HEK293 (cell line): ENCODE results near the gene ARGLU1.

Source experiments
- EGR2 ChIP-seq: fragments of 450-650 bp; formaldehyde crosslinking; IDR thresholded peaks from 2 replicates; pipeline ENCODE4 v1.5.1; 2016; ENCODE audit warnings: low read depth, missing biosample characterization, missing genetic modification characterization
- GFI1B ChIP-seq: fragments of 450-650 bp; formaldehyde crosslinking; IDR thresholded peaks from 2 replicates; pipeline ENCODE4 v1.5.1; 2016; ENCODE audit warnings: missing biosample characterization, missing genetic modification characterization
- RBAK ChIP-seq: fragments of 450-650 bp; formaldehyde crosslinking; IDR thresholded peaks from 2 replicates; pipeline ENCODE4 v1.5.1; 2016; ENCODE audit warnings: missing biosample characterization, missing genetic modification characterization
- ZBTB17 ChIP-seq: fragments of 450-650 bp; formaldehyde crosslinking; IDR thresholded peaks from 2 replicates; pipeline ENCODE4 v1.5.1; 2016; ENCODE audit warnings: missing biosample characterization, missing genetic modification characterization
- ZFP3 ChIP-seq: fragments of 450-650 bp; formaldehyde crosslinking; IDR thresholded peaks from 2 replicates; pipeline ENCODE4 v1.5.1; 2016; ENCODE audit warnings: low read depth, missing biosample characterization, missing genetic modification characterization
- ZFP37 ChIP-seq: fragments of 450-650 bp; formaldehyde crosslinking; IDR thresholded peaks from 2 replicates; pipeline ENCODE4 v1.5.1; 2016; ENCODE audit warnings: missing biosample characterization, missing genetic modification characterization
- ZNF112 ChIP-seq: fragments of 450-650 bp; formaldehyde crosslinking; IDR thresholded peaks from 2 replicates; pipeline ENCODE4 v1.5.0; 2017; ENCODE audit warnings: missing biosample characterization, missing genetic modification characterization
- ZNF114 ChIP-seq: fragments of 450-650 bp; formaldehyde crosslinking; IDR thresholded peaks from 2 replicates; pipeline ENCODE4 v1.5.0; 2017; ENCODE audit warnings: missing biosample characterization, missing genetic modification characterization
- ZNF202 ChIP-seq: fragments of 450-650 bp; formaldehyde crosslinking; IDR thresholded peaks from 2 replicates; pipeline ENCODE4 v1.5.1; 2016; ENCODE audit warnings: missing biosample characterization, missing genetic modification characterization, borderline replicate concordance
- ZNF600 ChIP-seq: fragments of 450-650 bp; formaldehyde crosslinking; IDR thresholded peaks from 2 replicates; pipeline ENCODE4 v1.5.1; 2016; ENCODE audit warnings: missing biosample characterization, missing genetic modification characterization
- ZNF610 ChIP-seq: fragments of 450-650 bp; formaldehyde crosslinking; IDR thresholded peaks from 2 replicates; pipeline ENCODE4 v1.5.1; 2016; ENCODE audit warnings: missing biosample characterization, missing genetic modification characterization, borderline replicate concordance
- TF ChIP-seq, protein P1 (sequence below): fragments of 450-650 bp; formaldehyde crosslinking; conservative IDR thresholded peaks from 2 replicates; pipeline ENCODE4 v1.5.1; 2016; ENCODE audit warnings: low read depth, missing biosample characterization, missing genetic modification characterization
- TF ChIP-seq, protein P2 (sequence below): fragments of 450-650 bp; formaldehyde crosslinking; IDR thresholded peaks from 2 replicates; pipeline ENCODE4 v1.5.1; 2016; ENCODE audit warnings: missing biosample characterization, missing genetic modification characterization
- TF ChIP-seq, protein P3 (sequence below): fragments of 450-650 bp; formaldehyde crosslinking; conservative IDR thresholded peaks from 2 replicates; pipeline ENCODE4 v1.5.1; 2016; ENCODE audit warnings: low read depth, missing biosample characterization, missing genetic modification characterization
- TF ChIP-seq, protein P4 (sequence below): IDR thresholded peaks from 2 replicates; pipeline ENCODE4 v1.6.1; 2011; ENCODE audit warnings: mild to moderate bottlenecking, low read depth, low read length, borderline replicate concordance
- TF ChIP-seq, protein P5 (sequence below): fragments of 450-650 bp; formaldehyde crosslinking; IDR thresholded peaks from 2 replicates; pipeline ENCODE4 v1.5.1; 2016; ENCODE audit warnings: missing biosample characterization, missing genetic modification characterization
- TF ChIP-seq, protein P6 (sequence below): sonication (generic); formaldehyde crosslinking; IDR thresholded peaks from 2 replicates; pipeline ENCODE4 v1.8.1; 2022; ENCODE audit warnings: mild to moderate bottlenecking, moderate library complexity, missing genetic modification reagents
- TF ChIP-seq, protein P7 (sequence below): fragments of 450-650 bp; formaldehyde crosslinking; IDR thresholded peaks from 2 replicates; pipeline ENCODE4 v1.5.1; 2016; ENCODE audit warnings: missing biosample characterization, missing genetic modification characterization

ARGLU1 gene

DNA sequence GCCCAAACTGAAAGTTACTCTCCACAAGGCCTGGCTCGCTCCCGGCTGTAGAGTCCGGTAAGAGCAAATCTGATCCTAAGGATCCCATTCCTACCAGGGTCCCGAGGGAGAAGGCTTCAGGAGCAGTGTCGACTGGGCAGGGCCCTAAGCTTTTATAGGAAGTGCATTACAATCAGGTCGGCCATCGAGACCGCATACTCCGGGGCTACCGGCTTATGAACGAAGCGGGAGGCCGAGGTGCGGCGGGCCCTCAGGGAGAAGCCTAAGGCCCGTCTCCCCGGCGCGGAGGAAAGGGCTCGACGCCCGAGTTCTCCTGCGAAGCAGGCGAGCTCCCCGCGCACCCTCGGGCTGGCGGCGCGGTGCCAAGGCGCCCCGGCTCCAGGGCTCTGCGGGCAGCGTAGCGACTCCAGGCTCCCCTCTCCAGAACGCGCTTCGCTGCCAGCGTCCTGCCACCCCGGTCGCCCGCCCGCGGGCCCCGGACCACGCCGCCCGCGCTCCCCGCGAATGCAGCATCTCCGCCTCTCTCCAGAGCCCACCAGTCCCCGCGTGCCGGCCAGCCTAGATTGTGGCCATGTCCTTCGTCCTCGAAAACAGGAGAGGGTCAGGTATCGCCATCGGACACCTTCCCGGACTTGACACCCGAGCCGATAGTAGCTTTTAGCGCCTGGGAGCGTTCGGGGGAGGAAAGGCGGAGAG lies 33.8 kb downstream of the ARGLU1 start (continued):
- TF ChIP-seq EGR2 (tag by site-specific recombination) (0 out of 2 replicates have a peak, but pooled peaks have one; percentile 33), ZNF600 (peak; percentile 67), RBAK (no peak), ZFP3 (tag by site-specific recombination) (no peak), GFI1B (no peak), ZFP37 (tag by site-specific recombination) (0 out of 2 replicates have a peak, but pooled peaks have one; percentile 39), ZNF112 (tag by site-specific recombination) (no peak), ZBTB17 (0 out of 2 replicates have a peak, but pooled peaks have one; percentile 54), ZNF610 (tag by site-specific recombination) (no peak), ZNF114 (tag by site-specific recombination) (no peak), ZNF202 (tag by site-specific recombination) (no peak)
- TF ChIP-seq, protein P1, sequence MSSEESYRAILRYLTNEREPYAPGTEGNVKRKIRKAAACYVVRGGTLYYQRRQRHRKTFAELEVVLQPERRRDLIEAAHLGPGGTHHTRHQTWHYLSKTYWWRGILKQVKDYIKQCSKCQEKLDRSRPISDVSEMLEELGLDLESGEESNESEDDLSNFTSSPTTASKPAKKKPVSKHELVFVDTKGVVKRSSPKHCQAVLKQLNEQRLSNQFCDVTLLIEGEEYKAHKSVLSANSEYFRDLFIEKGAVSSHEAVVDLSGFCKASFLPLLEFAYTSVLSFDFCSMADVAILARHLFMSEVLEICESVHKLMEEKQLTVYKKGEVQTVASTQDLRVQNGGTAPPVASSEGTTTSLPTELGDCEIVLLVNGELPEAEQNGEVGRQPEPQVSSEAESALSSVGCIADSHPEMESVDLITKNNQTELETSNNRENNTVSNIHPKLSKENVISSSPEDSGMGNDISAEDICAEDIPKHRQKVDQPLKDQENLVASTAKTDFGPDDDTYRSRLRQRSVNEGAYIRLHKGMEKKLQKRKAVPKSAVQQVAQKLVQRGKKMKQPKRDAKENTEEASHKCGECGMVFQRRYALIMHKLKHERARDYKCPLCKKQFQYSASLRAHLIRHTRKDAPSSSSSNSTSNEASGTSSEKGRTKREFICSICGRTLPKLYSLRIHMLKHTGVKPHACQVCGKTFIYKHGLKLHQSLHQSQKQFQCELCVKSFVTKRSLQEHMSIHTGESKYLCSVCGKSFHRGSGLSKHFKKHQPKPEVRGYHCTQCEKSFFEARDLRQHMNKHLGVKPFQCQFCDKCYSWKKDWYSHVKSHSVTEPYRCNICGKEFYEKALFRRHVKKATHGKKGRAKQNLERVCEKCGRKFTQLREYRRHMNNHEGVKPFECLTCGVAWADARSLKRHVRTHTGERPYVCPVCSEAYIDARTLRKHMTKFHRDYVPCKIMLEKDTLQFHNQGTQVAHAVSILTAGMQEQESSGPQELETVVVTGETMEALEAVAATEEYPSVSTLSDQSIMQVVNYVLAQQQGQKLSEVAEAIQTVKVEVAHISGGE (tag by site-specific recombination), result no peak
- TF ChIP-seq, protein P2, sequence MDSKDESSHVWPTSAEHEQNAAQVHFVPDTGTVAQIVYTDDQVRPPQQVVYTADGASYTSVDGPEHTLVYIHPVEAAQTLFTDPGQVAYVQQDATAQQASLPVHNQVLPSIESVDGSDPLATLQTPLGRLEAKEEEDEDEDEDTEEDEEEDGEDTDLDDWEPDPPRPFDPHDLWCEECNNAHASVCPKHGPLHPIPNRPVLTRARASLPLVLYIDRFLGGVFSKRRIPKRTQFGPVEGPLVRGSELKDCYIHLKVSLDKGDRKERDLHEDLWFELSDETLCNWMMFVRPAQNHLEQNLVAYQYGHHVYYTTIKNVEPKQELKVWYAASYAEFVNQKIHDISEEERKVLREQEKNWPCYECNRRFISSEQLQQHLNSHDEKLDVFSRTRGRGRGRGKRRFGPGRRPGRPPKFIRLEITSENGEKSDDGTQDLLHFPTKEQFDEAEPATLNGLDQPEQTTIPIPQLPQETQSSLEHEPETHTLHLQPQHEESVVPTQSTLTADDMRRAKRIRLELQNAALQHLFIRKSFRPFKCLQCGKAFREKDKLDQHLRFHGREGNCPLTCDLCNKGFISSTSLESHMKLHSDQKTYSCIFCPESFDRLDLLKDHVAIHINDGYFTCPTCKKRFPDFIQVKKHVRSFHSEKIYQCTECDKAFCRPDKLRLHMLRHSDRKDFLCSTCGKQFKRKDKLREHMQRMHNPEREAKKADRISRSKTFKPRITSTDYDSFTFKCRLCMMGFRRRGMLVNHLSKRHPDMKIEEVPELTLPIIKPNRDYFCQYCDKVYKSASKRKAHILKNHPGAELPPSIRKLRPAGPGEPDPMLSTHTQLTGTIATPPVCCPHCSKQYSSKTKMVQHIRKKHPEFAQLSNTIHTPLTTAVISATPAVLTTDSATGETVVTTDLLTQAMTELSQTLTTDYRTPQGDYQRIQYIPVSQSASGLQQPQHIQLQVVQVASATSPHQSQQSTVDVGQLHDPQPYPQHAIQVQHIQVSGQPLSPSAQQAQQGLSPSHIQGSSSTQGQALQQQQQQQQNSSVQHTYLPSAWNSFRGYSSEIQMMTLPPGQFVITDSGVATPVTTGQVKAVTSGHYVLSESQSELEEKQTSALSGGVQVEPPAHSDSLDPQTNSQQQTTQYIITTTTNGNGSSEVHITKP (tag by site-specific recombination), result no peak
- TF ChIP-seq, protein P3, sequence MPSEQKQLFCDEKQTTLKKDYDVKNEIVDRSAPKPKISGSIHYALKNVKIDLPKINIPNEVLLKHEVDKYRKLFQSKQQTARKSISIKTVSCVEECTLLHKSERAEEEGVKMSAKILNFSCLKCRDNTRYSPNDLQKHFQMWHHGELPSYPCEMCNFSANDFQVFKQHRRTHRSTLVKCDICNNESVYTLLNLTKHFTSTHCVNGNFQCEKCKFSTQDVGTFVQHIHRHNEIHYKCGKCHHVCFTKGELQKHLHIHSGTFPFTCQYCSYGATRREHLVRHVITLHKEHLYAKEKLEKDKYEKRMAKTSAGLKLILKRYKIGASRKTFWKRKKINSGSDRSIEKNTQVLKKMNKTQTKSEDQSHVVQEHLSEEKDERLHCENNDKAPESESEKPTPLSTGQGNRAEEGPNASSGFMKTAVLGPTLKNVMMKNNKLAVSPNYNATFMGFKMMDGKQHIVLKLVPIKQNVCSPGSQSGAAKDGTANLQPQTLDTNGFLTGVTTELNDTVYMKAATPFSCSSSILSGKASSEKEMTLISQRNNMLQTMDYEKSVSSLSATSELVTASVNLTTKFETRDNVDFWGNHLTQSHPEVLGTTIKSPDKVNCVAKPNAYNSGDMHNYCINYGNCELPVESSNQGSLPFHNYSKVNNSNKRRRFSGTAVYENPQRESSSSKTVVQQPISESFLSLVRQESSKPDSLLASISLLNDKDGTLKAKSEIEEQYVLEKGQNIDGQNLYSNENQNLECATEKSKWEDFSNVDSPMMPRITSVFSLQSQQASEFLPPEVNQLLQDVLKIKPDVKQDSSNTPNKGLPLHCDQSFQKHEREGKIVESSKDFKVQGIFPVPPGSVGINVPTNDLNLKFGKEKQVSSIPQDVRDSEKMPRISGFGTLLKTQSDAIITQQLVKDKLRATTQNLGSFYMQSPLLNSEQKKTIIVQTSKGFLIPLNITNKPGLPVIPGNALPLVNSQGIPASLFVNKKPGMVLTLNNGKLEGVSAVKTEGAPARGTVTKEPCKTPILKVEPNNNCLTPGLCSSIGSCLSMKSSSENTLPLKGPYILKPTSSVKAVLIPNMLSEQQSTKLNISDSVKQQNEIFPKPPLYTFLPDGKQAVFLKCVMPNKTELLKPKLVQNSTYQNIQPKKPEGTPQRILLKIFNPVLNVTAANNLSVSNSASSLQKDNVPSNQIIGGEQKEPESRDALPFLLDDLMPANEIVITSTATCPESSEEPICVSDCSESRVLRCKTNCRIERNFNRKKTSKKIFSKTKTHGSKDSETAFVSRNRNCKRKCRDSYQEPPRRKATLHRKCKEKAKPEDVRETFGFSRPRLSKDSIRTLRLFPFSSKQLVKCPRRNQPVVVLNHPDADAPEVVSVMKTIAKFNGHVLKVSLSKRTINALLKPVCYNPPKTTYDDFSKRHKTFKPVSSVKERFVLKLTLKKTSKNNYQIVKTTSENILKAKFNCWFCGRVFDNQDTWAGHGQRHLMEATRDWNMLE (tag by site-specific recombination), result no peak
- TF ChIP-seq, protein P4, sequence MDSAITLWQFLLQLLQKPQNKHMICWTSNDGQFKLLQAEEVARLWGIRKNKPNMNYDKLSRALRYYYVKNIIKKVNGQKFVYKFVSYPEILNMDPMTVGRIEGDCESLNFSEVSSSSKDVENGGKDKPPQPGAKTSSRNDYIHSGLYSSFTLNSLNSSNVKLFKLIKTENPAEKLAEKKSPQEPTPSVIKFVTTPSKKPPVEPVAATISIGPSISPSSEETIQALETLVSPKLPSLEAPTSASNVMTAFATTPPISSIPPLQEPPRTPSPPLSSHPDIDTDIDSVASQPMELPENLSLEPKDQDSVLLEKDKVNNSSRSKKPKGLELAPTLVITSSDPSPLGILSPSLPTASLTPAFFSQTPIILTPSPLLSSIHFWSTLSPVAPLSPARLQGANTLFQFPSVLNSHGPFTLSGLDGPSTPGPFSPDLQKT, result no peak
- TF ChIP-seq, protein P5, sequence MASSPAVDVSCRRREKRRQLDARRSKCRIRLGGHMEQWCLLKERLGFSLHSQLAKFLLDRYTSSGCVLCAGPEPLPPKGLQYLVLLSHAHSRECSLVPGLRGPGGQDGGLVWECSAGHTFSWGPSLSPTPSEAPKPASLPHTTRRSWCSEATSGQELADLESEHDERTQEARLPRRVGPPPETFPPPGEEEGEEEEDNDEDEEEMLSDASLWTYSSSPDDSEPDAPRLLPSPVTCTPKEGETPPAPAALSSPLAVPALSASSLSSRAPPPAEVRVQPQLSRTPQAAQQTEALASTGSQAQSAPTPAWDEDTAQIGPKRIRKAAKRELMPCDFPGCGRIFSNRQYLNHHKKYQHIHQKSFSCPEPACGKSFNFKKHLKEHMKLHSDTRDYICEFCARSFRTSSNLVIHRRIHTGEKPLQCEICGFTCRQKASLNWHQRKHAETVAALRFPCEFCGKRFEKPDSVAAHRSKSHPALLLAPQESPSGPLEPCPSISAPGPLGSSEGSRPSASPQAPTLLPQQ (tag by site-specific recombination), result peak; percentile 16; the same call in 1 of the 2 replicates
- TF ChIP-seq, protein P6, sequence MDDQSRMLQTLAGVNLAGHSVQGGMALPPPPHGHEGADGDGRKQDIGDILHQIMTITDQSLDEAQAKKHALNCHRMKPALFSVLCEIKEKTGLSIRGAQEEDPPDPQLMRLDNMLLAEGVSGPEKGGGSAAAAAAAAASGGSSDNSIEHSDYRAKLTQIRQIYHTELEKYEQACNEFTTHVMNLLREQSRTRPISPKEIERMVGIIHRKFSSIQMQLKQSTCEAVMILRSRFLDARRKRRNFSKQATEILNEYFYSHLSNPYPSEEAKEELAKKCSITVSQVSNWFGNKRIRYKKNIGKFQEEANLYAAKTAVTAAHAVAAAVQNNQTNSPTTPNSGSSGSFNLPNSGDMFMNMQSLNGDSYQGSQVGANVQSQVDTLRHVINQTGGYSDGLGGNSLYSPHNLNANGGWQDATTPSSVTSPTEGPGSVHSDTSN, result no peak
- TF ChIP-seq, protein P7, sequence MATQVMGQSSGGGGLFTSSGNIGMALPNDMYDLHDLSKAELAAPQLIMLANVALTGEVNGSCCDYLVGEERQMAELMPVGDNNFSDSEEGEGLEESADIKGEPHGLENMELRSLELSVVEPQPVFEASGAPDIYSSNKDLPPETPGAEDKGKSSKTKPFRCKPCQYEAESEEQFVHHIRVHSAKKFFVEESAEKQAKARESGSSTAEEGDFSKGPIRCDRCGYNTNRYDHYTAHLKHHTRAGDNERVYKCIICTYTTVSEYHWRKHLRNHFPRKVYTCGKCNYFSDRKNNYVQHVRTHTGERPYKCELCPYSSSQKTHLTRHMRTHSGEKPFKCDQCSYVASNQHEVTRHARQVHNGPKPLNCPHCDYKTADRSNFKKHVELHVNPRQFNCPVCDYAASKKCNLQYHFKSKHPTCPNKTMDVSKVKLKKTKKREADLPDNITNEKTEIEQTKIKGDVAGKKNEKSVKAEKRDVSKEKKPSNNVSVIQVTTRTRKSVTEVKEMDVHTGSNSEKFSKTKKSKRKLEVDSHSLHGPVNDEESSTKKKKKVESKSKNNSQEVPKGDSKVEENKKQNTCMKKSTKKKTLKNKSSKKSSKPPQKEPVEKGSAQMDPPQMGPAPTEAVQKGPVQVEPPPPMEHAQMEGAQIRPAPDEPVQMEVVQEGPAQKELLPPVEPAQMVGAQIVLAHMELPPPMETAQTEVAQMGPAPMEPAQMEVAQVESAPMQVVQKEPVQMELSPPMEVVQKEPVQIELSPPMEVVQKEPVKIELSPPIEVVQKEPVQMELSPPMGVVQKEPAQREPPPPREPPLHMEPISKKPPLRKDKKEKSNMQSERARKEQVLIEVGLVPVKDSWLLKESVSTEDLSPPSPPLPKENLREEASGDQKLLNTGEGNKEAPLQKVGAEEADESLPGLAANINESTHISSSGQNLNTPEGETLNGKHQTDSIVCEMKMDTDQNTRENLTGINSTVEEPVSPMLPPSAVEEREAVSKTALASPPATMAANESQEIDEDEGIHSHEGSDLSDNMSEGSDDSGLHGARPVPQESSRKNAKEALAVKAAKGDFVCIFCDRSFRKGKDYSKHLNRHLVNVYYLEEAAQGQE (tag by site-specific recombination), result no peak
